MCF 10A (cell line): ENCODE measurements around the gene EMX1. TPM values are rescaled to one million over a fixed set of nuclear protein-coding genes. Genes with fewer than 3 reads are reported as not detected.

Experiments
- BruUV-seq: library from RNA; stranded (reverse); fragments of 400-500 nt; replicated peaks from 2 replicates; lab custom pipeline; 2021; lab: Mats Ljungman, UMichigan
- CTCF ChIA-PET: fragments of 300-600 bp; sonication (Branson Sonifier 250); formaldehyde crosslinking; extraction: SDS; loops from one replicate; lab custom pipeline; 2021; ENCODE audit warnings: antibody characterized with exemption, inconsistent platforms; lab: Yijun Ruan, JAX
- POLR2A ChIA-PET: fragments of 300-600, 350-650 bp; sonication (Branson Sonifier 250); formaldehyde crosslinking; extraction: SDS; loops from one replicate; lab custom pipeline; 2020; ENCODE audit warnings: antibody characterized with exemption, inconsistent platforms; lab: Yijun Ruan, JAX
- DNase-seq: peaks from one replicate; pipeline ENCODE4 v3.0.0-alpha.2; 2018; ENCODE audit not compliant: unreplicated experiment
- H3K27ac Mint-ChIP-seq: one replicate; pipeline ENCODE4 v1.8.0; 2022; ENCODE audit warnings: mild to moderate bottlenecking, low read depth, mixed read lengths; ENCODE audit not compliant: unreplicated experiment
- H3K27me3 Mint-ChIP-seq: one replicate; pipeline ENCODE4 v1.8.0; 2022; ENCODE audit warnings: mixed read lengths; ENCODE audit not compliant: insufficient read depth, unreplicated experiment
- H3K36me3 Mint-ChIP-seq: one replicate; pipeline ENCODE4 v1.8.0; 2022; ENCODE audit warnings: mild to moderate bottlenecking, moderate library complexity, mixed read lengths; ENCODE audit not compliant: insufficient read depth, unreplicated experiment
- H3K4me1 Mint-ChIP-seq: one replicate; pipeline ENCODE4 v1.8.0; 2022; ENCODE audit warnings: mixed read lengths; ENCODE audit not compliant: insufficient read depth, unreplicated experiment
- H3K4me3 Mint-ChIP-seq: one replicate; pipeline ENCODE4 v1.8.0; 2022; ENCODE audit warnings: mild to moderate bottlenecking, moderate library complexity, mixed read lengths; ENCODE audit not compliant: unreplicated experiment
- H3K9me3 Mint-ChIP-seq: one replicate; pipeline ENCODE4 v1.8.0; 2022; ENCODE audit warnings: mixed read lengths; ENCODE audit not compliant: unreplicated experiment
- CTCF ChIP-seq: fragments of 200-600 bp; IDR thresholded peaks from one replicate; pipeline ENCODE4 v1.8.0; 2022; ENCODE audit warnings: antibody characterized with exemption, mild to moderate bottlenecking; ENCODE audit not compliant: unreplicated experiment
- intact Hi-C: fragments of 100-400 bp; cut with micrococcal nuclease; formaldehyde crosslinking; loops from 2 replicates; pipeline ENCODE4 v1.14.1; 2022
- total RNA-seq: library from RNA; stranded (reverse); gene quantifications from 2 replicates; pipeline ENCODE4 v1.2.3, GENCODE V29; 2022

The EMX1 gene
- total RNA-seq, 1 experiment from 2014 or later = not detected

GRCh38 chr2:72920318-72921087 is 3.2 kb downstream of the EMX1 start:
- no peaks in the 10 kb centered on the region for H3K9me3 Mint-ChIP-seq
- BruUV-seq = no TSS peak
- no peak for TF ChIP-seq CTCF
- no peaks in the 10 kb centered on the region for H3K4me1 Mint-ChIP-seq
- ChIA-PET POLR2A (no interaction called here), CTCF (no interaction called here)
- H3K27me3 Mint-ChIP-seq = peaks cover 65% of the 10 kb centered on the region
- DNase-seq = no peak
- H3K27ac Mint-ChIP-seq = no peak overlapping the region
- intact Hi-C loops = no loop called here
- no peaks in the 10 kb centered on the region for H3K36me3 Mint-ChIP-seq
- H3K4me3 Mint-ChIP-seq = no peak overlapping the region

- Mint-ChIP-seq H3K27me3 (peaks cover 59% of the 10 kb centered on the region), H3K36me3 (no peaks in the 10 kb centered on the region), H3K27ac (no peak overlapping the region), H3K9me3 (no peaks in the 10 kb centered on the region), H3K4me3 (no peak overlapping the region), H3K4me1 (no peaks in the 10 kb centered on the region)
- TF ChIP-seq CTCF = no peak
- intact Hi-C loops = no loop called here
- ChIA-PET POLR2A (no interaction called here), CTCF (no interaction called here)
- BruUV-seq = no TSS peak
- no peak for DNase-seq
Observed at GRCh38 chr2:72921088-72921851, 4.0 kb downstream of the EMX1 start.

GRCh38 chr2:72921853-72922252 is 4.5 kb downstream of the EMX1 start:
- no peak overlapping the region for H3K4me3 Mint-ChIP-seq
- no peaks in the 10 kb centered on the region for H3K9me3 Mint-ChIP-seq
- no peaks in the 10 kb centered on the region for H3K36me3 Mint-ChIP-seq
- no peak for DNase-seq
- peaks cover 59% of the 10 kb centered on the region for H3K27me3 Mint-ChIP-seq
- H3K4me1 Mint-ChIP-seq = no peaks in the 10 kb centered on the region
- intact Hi-C loops = no loop called here
- no TSS peak for BruUV-seq
- no peak overlapping the region for H3K27ac Mint-ChIP-seq
- ChIA-PET POLR2A (no interaction called here), CTCF (no interaction called here)
- no peak for TF ChIP-seq CTCF

GRCh38 chr2:72923833-72924352 is 6.6 kb downstream of the EMX1 start:
- POLR2A ChIA-PET = no interaction called here
- intact Hi-C loops = no loop called here
- no TSS peak for BruUV-seq
- TF ChIP-seq CTCF = no peak
- Mint-ChIP-seq H3K27ac (no peak overlapping the region), H3K36me3 (no peaks in the 10 kb centered on the region), H3K27me3 (peaks cover 51% of the 10 kb centered on the region), H3K9me3 (no peaks in the 10 kb centered on the region), H3K4me1 (no peaks in the 10 kb centered on the region), H3K4me3 (no peak overlapping the region)
- no peak for DNase-seq
- CTCF ChIA-PET = no interaction called here
